Stimulated activated CD4-positive, alpha-beta T cell treated with anti-CD3 and anti-CD28 coated beads, Interleukin-12 subunit alpha, Interleukin-12 subunit beta, amount 100 ng/mL, for 24 hours (primary cell): Measurements from ENCODE around the gene CTRB1.

Source experiments
- DNase-seq, 2 experiments: peaks; one replicate each; pipeline ENCODE4 v3.0.0-alpha.2; 2020; ENCODE audit warnings: low read depth in 2 of 2

The CTRB1 gene

DNA sequence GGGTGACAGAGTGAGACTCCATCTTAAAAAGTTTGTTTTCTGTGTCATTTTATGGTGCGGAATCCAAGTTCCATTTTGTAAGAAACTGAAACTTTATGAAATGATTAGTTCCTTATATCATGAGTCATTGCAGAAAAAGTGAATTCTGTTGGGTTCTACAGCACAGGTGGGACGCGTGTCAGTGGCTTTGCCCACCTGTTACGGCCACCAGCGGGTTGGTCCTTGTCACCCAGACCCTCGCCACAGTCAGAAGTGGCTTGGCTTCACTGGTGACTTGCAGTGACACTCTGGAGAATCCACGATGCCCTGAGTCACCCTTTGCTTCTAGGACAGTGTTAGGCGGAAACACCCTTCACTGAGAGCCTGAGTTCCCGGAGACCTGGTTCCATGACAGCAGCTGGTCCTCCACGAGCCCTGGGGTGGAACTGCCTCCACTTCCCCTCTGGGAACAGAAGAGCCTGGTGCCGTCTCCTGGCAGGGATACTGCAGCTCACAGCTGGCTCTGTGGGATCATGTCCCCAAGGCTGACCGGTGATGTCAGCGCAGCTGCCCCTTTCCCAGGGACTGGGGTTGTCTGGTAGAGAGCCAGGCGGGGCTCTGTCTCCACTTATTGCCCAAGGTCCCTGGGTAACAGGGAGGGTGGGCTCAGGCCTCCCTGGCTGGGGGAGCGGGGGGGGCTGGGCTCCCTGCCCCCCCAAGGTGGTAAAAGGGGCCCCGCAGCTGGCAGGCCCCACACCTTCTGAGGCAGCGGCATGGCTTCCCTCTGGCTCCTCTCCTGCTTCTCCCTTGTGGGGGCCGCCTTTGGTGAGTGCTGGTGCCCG is at the start of gene CTRB1:
Gene CTRB1, plus strand, starts transcription at position 733 of the 821 bp plus-strand sequence. Its CDS starts 20 bp downstream, at position 753.
- DNase-seq = no peak

DNA sequence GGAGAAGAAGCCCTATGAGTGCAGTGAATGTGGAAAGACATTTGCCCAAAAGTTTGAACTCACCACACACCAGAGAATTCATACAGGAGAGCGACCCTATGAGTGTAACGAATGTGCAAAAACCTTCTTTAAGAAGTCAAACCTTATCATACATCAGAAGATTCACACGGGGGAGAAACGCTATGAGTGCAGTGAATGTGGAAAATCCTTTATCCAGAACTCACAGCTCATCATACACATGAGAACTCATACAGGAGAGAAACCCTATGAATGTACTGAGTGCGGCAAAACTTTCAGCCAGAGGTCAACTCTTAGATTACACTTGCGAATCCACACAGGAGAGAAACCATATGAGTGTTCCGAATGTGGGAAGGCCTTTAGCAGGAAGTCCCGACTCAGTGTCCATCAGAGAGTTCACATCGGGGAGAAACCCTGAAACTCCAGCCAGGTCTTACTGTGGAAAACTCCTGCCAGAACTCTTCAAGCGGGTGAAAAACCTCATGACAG is 48.8 kb upstream of the CTRB1 start:
- DNase-seq = no peak

DNA sequence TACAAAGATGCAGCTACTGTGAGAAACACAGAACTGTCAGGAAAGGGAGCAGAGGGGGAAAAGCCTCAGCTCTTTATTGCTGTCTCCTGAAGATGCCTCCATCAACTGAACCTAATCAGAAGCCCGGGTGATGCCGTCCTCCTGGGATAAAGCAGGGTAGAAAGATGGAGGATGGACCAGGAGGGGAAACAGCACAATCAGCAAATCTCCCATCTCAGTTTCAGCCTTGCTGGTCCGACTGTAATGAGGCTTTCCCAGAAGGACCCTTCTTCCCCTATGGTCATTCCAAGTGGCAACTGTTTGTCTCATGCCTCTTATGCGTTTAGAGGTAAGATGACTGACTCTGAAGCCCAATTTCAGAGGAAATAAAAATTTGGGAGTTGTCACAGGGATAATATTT is 46.2 kb upstream of the CTRB1 start:
- DNase-seq = no peak

DNA sequence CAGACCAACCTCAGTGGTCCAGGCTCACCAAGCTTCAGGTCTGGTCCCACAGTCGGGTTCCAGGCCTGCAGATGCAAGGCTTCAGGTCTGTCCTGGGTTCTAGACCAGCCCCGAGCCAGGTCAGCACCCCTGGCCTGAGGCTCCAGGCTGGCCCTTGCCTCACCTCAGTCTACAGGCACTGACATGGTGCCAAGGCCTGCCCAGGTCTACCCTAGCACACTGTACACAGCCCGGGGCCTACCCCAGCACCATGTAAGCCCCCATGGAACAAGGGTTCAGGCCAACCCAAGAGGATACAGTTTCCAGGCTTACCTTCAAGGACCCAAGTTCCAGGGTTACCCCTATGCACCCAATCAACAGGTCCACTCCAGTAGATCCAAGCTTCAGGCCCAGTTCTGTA is 43.7 kb upstream of the CTRB1 start:
- no peak for DNase-seq

DNA sequence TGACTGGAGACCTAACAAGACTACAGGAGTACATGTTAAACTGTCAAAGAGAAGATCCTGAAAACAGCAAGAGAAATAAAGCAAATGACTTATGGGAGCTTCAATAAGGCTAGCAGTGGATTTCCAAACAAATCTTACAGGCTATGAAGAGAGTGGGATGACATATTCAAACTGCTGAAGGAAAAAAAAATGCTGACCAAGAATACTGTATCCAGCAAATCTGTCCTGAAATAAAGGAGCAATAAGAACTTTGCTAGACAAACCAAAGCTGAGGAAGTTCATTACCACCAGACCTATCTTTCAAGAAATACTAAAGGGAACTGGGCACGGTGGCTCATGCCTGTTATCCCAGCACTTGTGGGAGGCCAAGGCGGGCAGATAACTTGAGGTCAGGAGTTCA is 41.9 kb upstream of the CTRB1 start:
- DNase-seq = no peak

DNA sequence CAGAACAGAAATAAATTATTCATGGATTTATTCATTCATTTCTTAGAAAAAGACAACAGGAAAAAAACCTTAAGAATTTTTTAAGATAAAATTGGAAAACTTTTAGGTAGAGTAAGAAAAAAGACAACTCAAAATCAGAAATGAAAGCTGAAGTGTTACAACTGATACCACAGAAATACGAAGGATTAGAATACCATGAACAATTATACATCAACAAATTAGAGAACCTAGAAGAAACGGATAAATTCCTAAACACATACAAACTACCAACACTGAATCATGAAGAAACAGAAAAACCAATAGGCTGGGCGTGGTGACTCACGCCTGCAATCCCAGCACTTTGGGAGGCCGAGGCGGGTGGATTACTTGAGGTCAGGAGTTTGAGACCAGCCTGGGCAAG is 39.6 kb upstream of the CTRB1 start:
- DNase-seq = no peak

DNA sequence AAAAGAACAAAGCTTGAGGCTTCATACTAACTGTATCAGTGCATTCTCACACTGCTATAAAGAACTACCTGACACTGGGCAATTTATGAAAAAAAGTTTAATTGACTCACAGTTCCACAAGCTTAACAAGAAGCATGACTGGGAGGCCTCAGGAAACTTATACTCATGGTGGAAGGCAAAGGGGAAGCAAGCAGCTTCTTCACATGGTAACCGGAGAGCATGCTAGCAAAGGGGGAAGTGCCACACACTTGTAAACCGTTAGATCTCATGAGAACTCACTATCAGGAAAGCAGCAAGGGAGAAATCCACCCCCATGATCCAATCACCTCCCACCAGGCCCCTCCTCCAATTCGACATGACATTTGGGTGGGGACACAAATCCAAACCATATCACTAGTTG is 37.2 kb upstream of the CTRB1 start:
- DNase-seq = no peak

DNA sequence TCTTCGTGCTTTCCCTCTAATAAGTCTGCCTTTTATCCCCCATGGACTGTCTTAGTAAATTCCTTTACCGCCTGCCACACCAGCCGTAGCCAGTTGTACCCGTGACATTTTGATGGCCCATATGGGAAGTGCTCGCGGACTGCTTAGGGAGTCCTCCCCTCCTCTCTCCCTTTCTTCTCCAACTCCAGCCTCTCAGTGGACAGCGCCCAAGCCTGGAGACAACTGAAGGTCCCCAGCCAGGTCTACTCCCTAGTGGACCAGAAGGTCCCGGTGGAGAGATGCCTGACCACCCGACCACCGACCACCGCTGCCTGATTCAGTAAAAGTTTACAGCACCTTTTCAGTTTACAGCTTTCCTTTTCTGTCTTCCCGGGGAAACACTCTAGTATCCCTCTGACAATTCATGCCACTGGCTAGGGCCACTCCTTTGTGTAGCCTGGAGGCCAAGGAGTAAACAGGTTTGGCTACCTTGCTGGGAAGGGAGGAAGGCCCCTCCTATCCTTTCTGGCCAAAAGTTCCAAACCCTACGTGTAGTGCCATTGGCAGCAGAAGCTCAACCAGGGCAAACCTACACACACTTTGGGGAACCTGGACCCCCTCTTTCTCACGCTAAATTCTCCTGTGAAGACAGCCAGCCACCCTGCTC is 29.8 kb upstream of the CTRB1 start:
- DNase-seq = no peak

DNA sequence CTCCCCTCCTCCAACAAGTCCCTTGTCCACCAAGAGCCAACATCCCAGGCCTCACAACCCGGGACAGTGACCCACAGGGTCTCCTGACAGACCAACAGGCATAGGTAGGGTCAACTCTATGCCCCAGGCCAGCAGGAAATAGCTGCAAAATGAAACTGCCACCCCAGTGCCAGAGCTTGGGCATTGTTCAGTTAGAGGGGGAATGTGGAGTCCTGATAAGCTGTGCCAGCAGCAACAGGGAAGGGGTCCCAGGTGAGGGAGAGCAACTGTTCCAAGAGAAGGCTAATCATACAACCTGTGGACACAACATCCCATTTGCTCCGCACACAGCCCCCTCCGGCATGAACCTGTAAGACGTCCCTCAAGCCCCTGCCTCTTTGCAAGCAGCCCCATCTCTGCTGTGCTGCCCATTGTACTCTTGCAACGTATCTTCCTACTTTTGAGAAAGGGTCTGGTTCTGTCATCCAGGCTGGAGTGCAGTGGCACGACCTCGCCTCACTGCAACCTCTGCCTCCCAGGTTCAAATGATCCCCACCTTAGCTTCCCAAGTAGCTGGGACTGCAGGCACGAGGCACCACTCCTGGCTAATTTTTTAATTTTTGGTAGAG is 29.0 kb upstream of the CTRB1 start:
- no peak for DNase-seq

DNA sequence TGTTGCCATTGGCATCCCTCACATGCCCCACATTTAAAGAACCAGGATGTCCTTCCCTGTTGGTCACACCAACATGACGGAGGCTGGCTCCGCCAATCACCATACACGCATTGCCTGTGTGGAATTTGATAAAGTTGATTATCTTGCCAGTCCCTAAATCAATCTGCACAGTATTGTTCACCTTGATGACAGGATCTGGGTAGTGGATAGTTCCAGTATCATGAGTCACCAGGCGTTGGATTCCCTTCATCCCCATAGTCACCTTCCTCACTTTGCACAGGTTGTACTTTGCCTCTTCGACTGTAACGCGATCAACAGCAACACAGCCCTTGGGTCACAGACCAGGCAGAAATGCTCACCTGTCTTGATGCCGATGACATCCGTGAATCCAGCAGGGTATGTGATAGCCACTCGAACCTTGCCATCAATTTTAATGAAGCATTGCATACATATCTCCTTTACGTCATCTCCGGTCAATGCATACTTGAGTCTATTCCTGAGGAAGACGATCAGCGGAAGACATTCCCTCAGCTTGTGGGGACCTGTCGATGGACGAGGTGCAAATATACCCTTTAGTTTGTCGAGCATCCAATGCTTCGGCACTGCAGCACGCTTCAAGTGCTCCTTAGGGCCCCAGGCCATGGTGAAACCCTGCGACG is 26.1 kb upstream of the CTRB1 start:
- DNase-seq = no peak

DNA sequence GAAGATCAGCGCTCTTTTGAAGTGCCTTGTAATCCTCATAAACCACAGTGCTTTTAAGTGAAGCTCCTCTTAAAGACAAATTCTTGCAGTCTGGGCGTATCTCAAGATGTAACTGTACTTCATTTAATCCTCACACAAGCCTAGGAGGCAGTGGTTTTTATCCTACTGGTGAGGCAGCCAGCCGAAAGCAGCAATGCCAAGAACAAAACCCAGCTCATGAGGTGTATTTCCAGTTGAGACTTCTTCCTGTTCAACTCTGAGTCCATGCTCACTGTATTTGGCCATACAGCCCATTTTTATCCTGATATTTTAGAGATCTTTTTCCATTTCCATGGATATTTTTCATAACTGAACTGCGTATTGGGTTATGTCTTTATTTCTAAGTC is 25.5 kb upstream of the CTRB1 start:
- DNase-seq = no peak

DNA sequence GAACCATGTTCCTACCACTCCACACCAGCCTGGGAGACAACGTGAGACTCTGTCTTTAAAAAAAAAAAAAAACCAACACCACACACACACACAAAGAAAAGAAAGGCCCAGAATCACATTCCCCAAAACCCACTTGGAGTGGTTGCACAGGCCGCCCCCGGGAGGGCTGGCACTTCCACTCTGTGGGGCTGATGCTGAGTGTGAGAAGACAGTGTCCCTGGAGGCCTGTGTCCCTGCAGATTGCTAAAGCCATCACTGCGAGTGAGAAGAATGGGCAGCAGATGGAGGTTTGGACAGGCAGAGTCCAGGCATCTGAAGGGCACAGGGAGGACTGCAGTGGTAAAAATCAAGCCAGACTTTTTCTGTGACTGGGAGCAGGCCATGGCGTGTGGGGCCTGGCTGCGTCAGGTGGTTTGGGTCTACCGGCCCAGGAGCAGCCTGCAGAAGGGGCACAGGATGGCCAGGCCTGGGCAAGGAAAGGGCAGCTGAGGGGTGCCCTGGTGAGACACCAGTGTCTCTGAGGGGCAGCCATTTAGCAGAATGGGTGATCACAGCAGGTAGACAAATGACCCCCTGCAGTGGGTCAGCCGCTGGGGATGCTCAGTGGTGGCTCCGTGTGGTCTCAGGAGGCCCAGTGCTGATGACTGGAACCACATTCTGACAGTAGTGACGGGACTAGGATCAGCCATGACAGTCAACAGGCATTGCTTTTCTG is 24.9 kb upstream of the CTRB1 start:
- no peak for DNase-seq

DNA sequence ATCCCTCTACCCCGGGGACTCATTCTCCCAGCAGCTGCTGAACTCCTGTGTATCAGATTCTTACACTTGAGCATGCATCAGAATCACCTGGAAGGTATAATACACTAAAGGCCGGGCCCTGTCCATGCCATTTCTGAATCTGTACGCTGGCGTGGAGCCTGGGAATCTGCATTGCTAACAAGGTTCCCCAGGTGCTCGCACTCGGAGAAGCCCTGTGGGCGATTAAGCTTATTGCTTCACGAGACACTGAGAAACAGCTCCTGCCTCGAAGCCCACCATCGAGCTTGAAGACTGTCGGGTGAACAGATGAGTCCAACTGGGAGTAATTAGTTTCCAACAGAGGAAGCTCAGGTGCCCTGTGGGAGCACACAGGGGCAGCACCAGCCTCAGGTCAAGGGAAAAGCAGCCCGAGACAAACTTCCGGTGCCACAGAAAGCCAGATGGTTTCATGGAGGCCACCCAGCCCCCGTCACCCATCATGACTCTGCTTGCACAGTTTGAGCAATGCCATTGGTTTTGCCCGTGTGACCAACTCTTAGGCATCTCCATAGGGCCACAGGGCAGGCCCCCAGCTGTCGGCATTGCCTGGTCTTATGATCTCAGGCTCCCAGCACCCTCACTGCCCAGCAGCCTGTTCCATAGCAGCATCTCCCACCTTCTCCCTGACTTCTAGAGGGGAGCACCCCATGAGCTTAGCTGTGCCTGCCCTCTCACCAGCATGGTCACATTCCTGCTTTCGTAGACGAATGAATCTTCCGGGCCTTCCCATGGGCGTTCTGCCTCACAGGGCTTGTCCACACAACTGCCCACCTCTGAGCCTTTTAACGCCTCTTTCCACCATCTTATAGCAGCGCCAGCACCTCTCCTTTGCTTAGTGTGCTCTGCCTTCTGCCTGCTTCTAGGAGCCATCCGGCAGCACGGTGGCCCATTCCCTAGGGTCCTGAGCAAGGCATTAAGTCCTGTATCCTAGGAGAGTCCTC is 22.7 kb upstream of the CTRB1 start:
- DNase-seq = no peak

DNA sequence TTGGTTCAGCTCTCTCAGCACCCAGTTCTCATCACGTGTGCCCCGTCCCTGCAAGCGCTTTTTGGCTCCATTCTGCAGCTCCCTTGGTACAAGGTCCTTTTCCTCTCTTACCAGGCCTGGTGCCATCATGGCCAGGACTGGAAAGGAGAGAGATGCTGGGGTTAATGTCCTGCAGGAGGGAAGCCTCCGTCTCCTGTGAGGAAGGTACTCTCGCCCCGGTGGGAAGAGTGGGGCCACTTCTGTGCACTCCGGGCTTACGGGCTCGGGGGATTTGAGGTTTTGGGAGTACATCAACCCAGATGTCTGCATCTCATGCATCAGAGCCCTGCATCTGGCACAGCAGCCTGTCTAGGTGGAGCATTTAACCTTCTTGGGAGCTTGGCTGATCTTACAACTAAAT is 22.0 kb upstream of the CTRB1 start:
- DNase-seq = no peak

DNA sequence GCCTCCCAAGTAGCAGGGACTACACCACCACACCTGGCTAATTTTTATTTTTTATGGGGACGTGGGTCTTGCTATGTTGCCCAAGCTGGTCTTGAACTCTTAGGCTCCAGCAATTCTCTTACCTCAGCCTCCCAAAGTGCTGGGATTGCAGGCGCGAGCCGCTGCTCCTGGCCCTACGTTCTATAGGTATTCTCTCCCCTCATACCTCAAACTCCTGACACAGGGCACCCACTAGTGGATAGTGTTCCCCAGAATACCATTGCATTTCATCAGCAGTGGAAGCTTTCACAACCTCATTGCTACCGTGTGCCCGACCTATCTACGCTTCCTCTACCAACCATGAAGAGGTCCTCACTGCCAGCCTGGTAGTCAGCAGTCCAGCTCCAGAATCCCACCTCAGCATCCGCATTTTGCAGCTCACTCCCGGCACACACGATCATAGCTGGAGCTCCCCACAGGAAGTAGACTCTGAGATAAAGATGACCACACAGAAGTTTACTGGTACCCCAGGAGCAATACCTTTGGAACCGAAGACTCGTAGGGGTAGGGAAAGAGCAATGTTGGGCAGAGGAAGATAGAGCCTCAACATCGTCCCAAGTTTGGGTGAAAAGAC is 21.2 kb upstream of the CTRB1 start:
- no peak for DNase-seq

DNA sequence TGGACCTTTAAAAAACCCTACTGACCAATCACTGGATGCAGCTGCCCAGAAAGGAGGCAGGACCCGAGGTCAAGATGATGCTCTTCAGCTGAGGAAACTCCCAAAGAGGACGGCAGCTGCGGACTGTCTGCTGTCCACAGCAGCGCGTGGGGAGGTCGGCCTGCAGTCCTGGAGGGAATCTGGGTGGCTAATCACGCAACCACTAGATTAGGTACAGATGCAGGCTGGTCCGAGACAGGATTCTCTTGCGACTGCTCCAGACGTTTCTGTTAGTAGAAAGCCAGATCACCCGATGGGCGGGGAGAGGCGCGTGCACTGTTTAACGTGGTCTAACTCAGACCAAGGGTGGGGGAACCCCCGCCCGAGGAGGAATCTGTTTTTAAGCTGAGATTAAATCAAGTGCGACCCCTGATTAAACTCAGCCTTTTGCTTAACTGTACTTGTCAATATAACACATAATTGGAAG is 20.6 kb upstream of the CTRB1 start:
- DNase-seq = no peak

DNA sequence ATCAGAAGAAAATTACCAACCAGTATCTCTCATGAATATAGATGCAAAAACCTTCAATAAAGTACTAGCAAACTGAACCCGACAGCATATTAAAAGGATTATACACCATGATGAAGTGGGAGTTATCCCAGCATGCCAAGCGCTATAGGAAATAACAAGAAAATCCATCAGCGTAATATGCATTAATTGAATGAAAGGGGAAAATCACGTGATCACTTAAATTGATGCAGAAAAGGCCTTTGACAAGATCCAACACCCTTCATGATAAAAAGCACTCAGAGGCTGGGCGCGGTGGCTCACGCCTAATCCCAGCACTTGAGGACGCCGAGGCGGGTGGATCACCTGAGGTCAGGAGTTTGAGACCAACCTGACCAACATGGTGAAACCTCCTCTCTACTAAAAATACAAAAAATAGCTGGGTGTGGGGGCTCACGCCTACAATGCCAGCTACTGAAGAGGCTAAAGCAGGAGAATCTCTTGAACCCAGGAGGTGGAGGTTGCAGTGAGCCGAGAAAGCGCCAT is 16.7 kb upstream of the CTRB1 start:
- no peak for DNase-seq

DNA sequence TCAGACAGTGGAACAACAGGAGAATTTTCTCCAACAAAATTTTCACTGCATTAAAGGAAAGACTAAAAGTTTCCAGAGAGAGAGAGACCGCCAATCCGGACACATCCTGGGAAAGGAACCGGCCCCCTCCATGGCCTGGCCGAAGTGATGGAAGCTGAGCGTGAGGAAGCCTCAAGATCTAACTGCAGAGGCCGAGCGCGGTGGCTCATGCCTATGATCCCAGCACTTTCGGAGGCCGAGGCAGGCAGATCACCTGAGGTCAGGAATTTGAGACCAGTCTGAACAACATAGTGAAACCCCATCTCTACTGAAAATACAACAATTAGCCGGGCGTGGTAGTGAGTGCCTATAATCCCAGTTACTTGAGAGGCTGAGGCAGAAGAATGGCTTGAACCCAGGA is 15.7 kb upstream of the CTRB1 start:
- no peak for DNase-seq

DNA sequence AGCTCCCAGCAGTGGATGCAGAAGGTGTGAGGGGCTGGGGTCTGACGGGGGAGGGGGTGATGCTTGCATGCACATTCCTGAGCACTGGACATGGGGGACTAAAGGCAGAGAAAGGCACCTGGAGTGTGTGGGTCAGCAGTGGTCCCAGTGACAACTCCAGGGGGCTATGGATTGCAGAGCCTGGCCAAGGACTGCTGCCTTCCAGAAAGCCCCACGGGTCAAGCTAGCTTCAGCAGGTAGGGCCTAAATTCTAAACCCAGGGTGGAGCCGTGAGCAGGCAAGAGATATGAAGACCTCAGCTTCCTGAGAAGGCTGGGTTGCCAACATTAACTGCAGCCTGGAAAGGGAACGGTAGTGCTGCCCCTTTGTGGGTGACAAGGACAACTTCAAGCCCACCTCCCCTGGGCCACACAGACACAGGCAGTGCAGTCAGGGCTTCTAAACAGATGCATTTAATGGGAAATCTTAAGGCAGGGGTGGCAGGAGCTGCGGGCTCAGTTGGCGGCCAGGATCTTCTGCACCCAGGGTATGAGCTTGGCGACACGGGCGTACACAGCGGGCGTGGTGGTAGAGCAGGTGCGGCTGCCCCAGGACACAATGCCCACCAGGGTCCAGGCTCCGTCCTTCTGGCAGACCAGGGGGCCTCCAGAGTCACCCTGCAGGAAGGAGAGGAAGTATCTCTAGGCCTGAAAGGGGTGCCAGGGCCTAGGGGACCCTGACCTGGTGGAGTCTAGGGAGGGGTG is 14.9 kb upstream of the CTRB1 start:
- no peak for DNase-seq
